OCI-LY7 (cell line): Measurements from ENCODE around the gene CFAP161. TPM values are rescaled to one million over a fixed set of nuclear protein-coding genes. Genes with fewer than 3 reads are reported as not detected.

Experiments
- BruUV-seq: library from RNA; stranded (reverse); fragments of 400-500 nt; replicated peaks from 2 replicates; lab custom pipeline; 2021; lab: Mats Ljungman, UMichigan
- CTCF ChIA-PET: fragments of 300-600 bp; sonication (Branson Sonifier 250); formaldehyde crosslinking; loops from one replicate; lab custom pipeline; 2022; ENCODE audit warnings: antibody characterized with exemption; ENCODE audit not compliant: unreplicated experiment; lab: Charles Lee
- POLR2A ChIA-PET: fragments of 300-600 bp; sonication (Branson Sonifier 250); formaldehyde crosslinking; loops from one replicate; lab custom pipeline; 2022; ENCODE audit warnings: antibody characterized with exemption; lab: Charles Lee
- DNase-seq: peaks from one replicate; pipeline ENCODE4 v3.0.0-alpha.2; 2015; ENCODE audit warnings: low spot score
- H2AFZ ChIP-seq: fragments of 200-600 bp; sonication (generic), shearing (Covaris generic); 2 replicates; pipeline ENCODE4 v1.6.1; 2014; ENCODE audit warnings: mild to moderate bottlenecking, antibody characterized with exemption, low read length, moderate library complexity
- H3K27ac ChIP-seq: fragments of 200-600 bp; sonication (generic); 2 replicates; pipeline ENCODE4 v1.5.1; 2014; ENCODE audit warnings: mixed run types, low read depth, mild to moderate bottlenecking, moderate library complexity, low read length, inconsistent platforms; ENCODE audit not compliant: poor library complexity, severe bottlenecking
- H3K36me3 ChIP-seq: fragments of 200-600 bp; sonication (generic); 2 replicates; pipeline ENCODE4 v1.6.1; 2014; ENCODE audit warnings: mild to moderate bottlenecking, antibody characterized with exemption, low read length, moderate library complexity, mixed read lengths; ENCODE audit not compliant: insufficient read depth
- H3K4me1 ChIP-seq: fragments of 200-600 bp; sonication (generic); 2 replicates; pipeline ENCODE4 v1.5.1; 2014; ENCODE audit warnings: mild to moderate bottlenecking, low read length; ENCODE audit not compliant: insufficient read depth, poor library complexity, severe bottlenecking
- H3K4me2 ChIP-seq: fragments of 200-600 bp; sonication (generic); 2 replicates; pipeline ENCODE4 v1.6.1; 2014; ENCODE audit warnings: mild to moderate bottlenecking, low read length
- H3K4me3 ChIP-seq: fragments of 200-600 bp; sonication (generic); 2 replicates; pipeline ENCODE4 v1.5.1; 2014; ENCODE audit warnings: mild to moderate bottlenecking, low read depth, low read length; ENCODE audit not compliant: poor library complexity, severe bottlenecking
- H3K79me2 ChIP-seq: fragments of 200-600 bp; sonication (generic); 2 replicates; pipeline ENCODE4 v1.6.1; 2016; ENCODE audit warnings: low read depth, mild to moderate bottlenecking, low read length, moderate library complexity, mixed read lengths; ENCODE audit not compliant: insufficient read depth
- H3K9me2 ChIP-seq: fragments of 200-600 bp; sonication (generic); 2 replicates; pipeline ENCODE4 v1.6.1; 2016; ENCODE audit warnings: mild to moderate bottlenecking, low read length, mixed read lengths; ENCODE audit not compliant: insufficient read depth
- H3K9me3 ChIP-seq: fragments of 200-600 bp; sonication (generic); 2 replicates; pipeline ENCODE4 v1.6.1; 2014; ENCODE audit warnings: mild to moderate bottlenecking, mixed run types, low read length, mixed read lengths
- H4K20me1 ChIP-seq: fragments of 200-600 bp; sonication (generic); 2 replicates; pipeline ENCODE4 v1.6.1; 2014; ENCODE audit warnings: mild to moderate bottlenecking, antibody characterized with exemption, low read length, moderate library complexity, mixed read lengths; ENCODE audit not compliant: insufficient read depth
- EZH2phosphoT487 ChIP-seq: fragments of 200-600 bp; sonication (generic); IDR thresholded peaks from 2 replicates; pipeline ENCODE4 v1.6.1; 2018; ENCODE audit warnings: low read depth, borderline replicate concordance, mild to moderate bottlenecking, mixed run types, antibody characterized with exemption, low read length, moderate library complexity, mixed read lengths
- intact Hi-C: fragments of 100-400 bp; cut with micrococcal nuclease; formaldehyde crosslinking; loops from one replicate; pipeline ENCODE4 v1.10.0; 2022; ENCODE audit not compliant: unreplicated experiment
- total RNA-seq, 2 experiments: library from RNA; depleted of rRNA in 1 of 2; stranded (reverse); fragments of >200 nt in 1 of 2; shearing (Covaris generic) in 1 of 2; gene quantifications; 2 replicates each; pipeline ENCODE4 v1.2.3, GENCODE V29; 2014 to 2022
- TF ChIP-seq, protein P1 (sequence below): fragments of 200-600 bp; sonication (generic); conservative IDR thresholded peaks from 2 replicates; pipeline ENCODE4 v1.5.1; 2014; ENCODE audit warnings: mild to moderate bottlenecking, antibody characterized with exemption, low read length, moderate library complexity, mixed read lengths

The CFAP161 gene
- total RNA-seq, 2 experiments from 2014 or later, result not detected

DNA sequence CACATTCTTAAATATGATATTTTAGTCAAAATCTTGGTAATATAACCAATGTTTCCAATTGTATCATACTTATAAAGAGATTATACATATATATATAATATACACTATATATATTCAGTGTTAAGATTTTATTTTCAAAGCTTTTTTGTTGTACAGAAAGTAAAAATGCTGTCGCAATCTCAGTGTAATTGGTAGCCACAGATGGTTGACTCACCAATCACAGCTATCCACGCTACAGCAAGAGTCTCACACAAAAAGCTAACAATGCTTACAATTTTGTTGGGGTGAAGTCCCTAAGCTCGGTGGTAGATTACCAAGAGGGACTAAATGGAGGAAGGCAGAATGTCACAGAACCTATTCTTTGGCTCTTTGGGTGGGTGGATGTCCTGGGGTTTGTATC is 16.9 kb upstream of the CFAP161 start:
- H3K79me2 ChIP-seq, result no peaks in the 10 kb centered on the region
- POLR2A ChIA-PET, result interaction anchor here (0.7 kb wide), 1 partner anchor 105 kb away, joined by 3 read pairs; no protein-coding TSS in a partner anchor
- no peak overlapping the region for H3K27ac ChIP-seq
- CTCF ChIA-PET, result interaction anchor here (0.8 kb wide), 1 partner anchor 149 kb away, joined by 3 read pairs; no protein-coding TSS in a partner anchor
- no peaks in the 10 kb centered on the region for H3K36me3 ChIP-seq
- no peak overlapping the region for H2AFZ ChIP-seq
- H3K4me3 ChIP-seq, result no peak overlapping the region
- H3K9me3 ChIP-seq, result no peaks in the 10 kb centered on the region
- DNase-seq, result no peak
- no peaks in the 10 kb centered on the region for H4K20me1 ChIP-seq
- TF ChIP-seq, protein P1, sequence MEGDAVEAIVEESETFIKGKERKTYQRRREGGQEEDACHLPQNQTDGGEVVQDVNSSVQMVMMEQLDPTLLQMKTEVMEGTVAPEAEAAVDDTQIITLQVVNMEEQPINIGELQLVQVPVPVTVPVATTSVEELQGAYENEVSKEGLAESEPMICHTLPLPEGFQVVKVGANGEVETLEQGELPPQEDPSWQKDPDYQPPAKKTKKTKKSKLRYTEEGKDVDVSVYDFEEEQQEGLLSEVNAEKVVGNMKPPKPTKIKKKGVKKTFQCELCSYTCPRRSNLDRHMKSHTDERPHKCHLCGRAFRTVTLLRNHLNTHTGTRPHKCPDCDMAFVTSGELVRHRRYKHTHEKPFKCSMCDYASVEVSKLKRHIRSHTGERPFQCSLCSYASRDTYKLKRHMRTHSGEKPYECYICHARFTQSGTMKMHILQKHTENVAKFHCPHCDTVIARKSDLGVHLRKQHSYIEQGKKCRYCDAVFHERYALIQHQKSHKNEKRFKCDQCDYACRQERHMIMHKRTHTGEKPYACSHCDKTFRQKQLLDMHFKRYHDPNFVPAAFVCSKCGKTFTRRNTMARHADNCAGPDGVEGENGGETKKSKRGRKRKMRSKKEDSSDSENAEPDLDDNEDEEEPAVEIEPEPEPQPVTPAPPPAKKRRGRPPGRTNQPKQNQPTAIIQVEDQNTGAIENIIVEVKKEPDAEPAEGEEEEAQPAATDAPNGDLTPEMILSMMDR, result no peak
- TF ChIP-seq EZH2phosphoT487, result no peak
- H3K4me2 ChIP-seq, result no peak overlapping the region
- intact Hi-C loops, result no loop called here
- BruUV-seq, result no TSS peak
- no peaks in the 10 kb centered on the region for H3K9me2 ChIP-seq
- no peaks in the 10 kb centered on the region for H3K4me1 ChIP-seq

DNA sequence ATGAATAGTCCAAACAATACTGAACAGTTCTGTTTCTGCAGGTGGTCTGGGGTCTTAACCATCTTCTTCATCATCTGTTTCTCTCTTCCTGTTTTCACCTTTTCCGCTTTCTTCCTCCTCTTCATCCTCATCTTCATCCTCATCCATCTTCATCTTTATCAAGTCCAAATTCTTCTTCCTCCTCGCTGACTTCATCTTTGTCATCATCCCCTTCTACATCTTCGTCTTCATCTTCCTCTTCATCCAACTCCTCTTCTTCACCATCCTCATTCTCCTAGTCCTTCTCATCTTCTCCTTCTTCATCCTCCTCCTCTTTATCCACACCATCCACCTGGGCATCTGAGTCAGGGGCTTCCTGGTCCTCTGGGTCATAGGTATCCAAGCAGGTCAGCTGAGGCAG is 16.5 kb upstream of the CFAP161 start:
- no peaks in the 10 kb centered on the region for H3K79me2 ChIP-seq
- H3K36me3 ChIP-seq, result no peaks in the 10 kb centered on the region
- no peaks in the 10 kb centered on the region for H3K4me1 ChIP-seq
- no peak for DNase-seq
- H3K9me2 ChIP-seq, result no peaks in the 10 kb centered on the region
- BruUV-seq, result no TSS peak
- no peak overlapping the region for H3K4me2 ChIP-seq
- POLR2A ChIA-PET, result interaction anchor here (0.7 kb wide), 1 partner anchor 106 kb away, joined by 3 read pairs; no protein-coding TSS in a partner anchor
- no peak overlapping the region for H3K4me3 ChIP-seq
- CTCF ChIA-PET, result interaction anchor here (0.8 kb wide), 1 partner anchor 149 kb away, joined by 3 read pairs; no protein-coding TSS in a partner anchor
- TF ChIP-seq, protein P1, result no peak
- TF ChIP-seq EZH2phosphoT487, result no peak
- no peaks in the 10 kb centered on the region for H4K20me1 ChIP-seq
- intact Hi-C loops, result no loop called here
- no peaks in the 10 kb centered on the region for H3K9me3 ChIP-seq
- no peak overlapping the region for H3K27ac ChIP-seq
- H2AFZ ChIP-seq, result no peak overlapping the region

DNA sequence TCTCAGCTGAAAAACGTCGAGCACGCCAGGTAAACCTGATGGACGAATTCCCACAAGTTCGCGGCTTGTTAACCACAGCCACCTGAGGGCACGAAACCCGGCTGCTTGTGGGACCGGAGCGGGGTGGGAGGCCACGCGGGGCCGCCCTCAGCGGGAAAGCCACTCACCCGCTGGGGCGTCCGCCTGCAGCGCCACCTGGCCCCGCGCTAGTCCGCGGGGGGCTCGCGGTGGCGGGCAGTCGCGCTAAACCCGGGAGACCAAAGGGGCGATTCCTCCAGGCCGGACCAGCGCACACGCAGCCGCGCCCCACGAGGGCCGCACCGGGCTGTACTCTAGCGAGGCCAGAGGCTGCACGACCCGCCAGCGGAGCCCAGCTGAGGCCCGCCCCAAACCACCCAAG is 15.7 kb upstream of the CFAP161 start:
- no peaks in the 10 kb centered on the region for H3K4me1 ChIP-seq
- no peak overlapping the region for H3K4me3 ChIP-seq
- no peaks in the 10 kb centered on the region for H4K20me1 ChIP-seq
- intact Hi-C loops, result no loop called here
- no peaks in the 10 kb centered on the region for H3K9me2 ChIP-seq
- no peak overlapping the region for H3K27ac ChIP-seq
- ChIA-PET CTCF (no interaction called here), POLR2A (no interaction called here)
- BruUV-seq, result no TSS peak
- H3K36me3 ChIP-seq, result no peaks in the 10 kb centered on the region
- no peak for DNase-seq
- TF ChIP-seq EZH2phosphoT487, result no peak
- TF ChIP-seq, protein P1, result no peak
- no peak overlapping the region for H2AFZ ChIP-seq
- no peaks in the 10 kb centered on the region for H3K79me2 ChIP-seq
- no peak overlapping the region for H3K4me2 ChIP-seq
- no peaks in the 10 kb centered on the region for H3K9me3 ChIP-seq
